B cell (primary cell): ENCODE data around the gene CFAP100.

ENCODE experiments used
- EZH2 ChIP-seq: IDR thresholded peaks from 2 replicates; pipeline ENCODE4 v1.6.1; 2012; ENCODE audit warnings: borderline replicate concordance, low read depth, mild to moderate bottlenecking, moderate library complexity, low read length; ENCODE audit not compliant: insufficient read depth, poor library complexity, severe bottlenecking
- TF ChIP-seq, protein P1 (sequence below): fragments of 200-600 bp; IDR thresholded peaks from one replicate; pipeline ENCODE4 v1.8.0; 2022; ENCODE audit warnings: antibody characterized with exemption, mild to moderate bottlenecking

DNA sequence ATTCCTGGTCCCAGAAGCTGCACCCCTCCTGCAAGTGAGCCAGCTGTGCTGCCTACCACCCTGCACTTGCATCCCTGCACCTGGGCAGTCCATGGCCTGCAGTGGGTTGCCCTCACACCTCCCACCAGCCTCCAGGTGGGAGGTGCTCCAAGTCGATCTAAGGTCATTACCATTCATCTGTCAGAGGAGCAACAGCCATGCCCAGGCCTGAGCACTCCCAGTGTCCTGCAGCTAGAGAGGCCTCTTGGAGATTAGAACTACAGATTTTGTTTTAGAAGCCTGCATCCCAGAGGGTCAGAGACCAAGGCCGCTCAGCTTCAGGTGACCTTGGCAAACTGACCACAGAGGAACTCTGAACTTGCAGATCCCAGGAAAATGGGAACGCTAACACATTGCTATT lies 90.0 kb downstream of the CFAP100 start:
- TF ChIP-seq, protein P1, sequence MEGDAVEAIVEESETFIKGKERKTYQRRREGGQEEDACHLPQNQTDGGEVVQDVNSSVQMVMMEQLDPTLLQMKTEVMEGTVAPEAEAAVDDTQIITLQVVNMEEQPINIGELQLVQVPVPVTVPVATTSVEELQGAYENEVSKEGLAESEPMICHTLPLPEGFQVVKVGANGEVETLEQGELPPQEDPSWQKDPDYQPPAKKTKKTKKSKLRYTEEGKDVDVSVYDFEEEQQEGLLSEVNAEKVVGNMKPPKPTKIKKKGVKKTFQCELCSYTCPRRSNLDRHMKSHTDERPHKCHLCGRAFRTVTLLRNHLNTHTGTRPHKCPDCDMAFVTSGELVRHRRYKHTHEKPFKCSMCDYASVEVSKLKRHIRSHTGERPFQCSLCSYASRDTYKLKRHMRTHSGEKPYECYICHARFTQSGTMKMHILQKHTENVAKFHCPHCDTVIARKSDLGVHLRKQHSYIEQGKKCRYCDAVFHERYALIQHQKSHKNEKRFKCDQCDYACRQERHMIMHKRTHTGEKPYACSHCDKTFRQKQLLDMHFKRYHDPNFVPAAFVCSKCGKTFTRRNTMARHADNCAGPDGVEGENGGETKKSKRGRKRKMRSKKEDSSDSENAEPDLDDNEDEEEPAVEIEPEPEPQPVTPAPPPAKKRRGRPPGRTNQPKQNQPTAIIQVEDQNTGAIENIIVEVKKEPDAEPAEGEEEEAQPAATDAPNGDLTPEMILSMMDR: no peak
- TF ChIP-seq EZH2: no peak
